ENCODE measurements around the gene CNST. TPM values are rescaled to one million over a fixed set of nuclear protein-coding genes. Genes with fewer than 3 reads are reported as not detected.

The CNST gene
- total RNA-seq, 1 experiment from 2014 or later = 21.7 TPM

- Mint-ChIP-seq H3K4me3 (ENCODE audit: low read depth, unreplicated experiment) (no peak overlapping the region), H3K36me3 (ENCODE audit: insufficient read depth, unreplicated experiment) (peaks cover 5% of the 10 kb centered on the region), H3K27me3 (ENCODE audit: unreplicated experiment) (no peaks in the 10 kb centered on the region), H3K27ac (ENCODE audit: unreplicated experiment) (no peak overlapping the region), H3K4me1 (ENCODE audit: low read depth, unreplicated experiment) (no peaks in the 10 kb centered on the region), H3K9me3 (ENCODE audit: low read depth, unreplicated experiment) (peaks cover 3% of the 10 kb centered on the region)
- CTCF ChIA-PET = no interaction called here
- TF ChIP-seq CTCF (IDR thresholded peaks at IDR 0.05; ENCODE audit: unreplicated experiment) = no peak
- no TSS peak for BruUV-seq (replicated peaks)
- intact Hi-C loops (cut with micrococcal nuclease; ENCODE audit: unreplicated experiment) = no loop called here
- DNase-seq = no peak
These were observed 81.3 kb downstream of the CNST start for GRCh38 chr1:246647513-246647912.

- CTCF ChIA-PET = no interaction called here
- no peaks in the 10 kb centered on the region for H3K36me3 Mint-ChIP-seq (ENCODE audit: insufficient read depth, unreplicated experiment)
- TF ChIP-seq CTCF (IDR thresholded peaks at IDR 0.05; ENCODE audit: unreplicated experiment) = no peak
These were observed 84.9 kb downstream of the CNST start for GRCh38 chr1:246651012-246651695.

GRCh38 chr1:246658567-246658966 is 92.3 kb downstream of the CNST start:
- no peaks in the 10 kb centered on the region for H3K4me1 Mint-ChIP-seq (ENCODE audit: low read depth, unreplicated experiment)
- no peak for TF ChIP-seq CTCF (IDR thresholded peaks at IDR 0.05; ENCODE audit: unreplicated experiment)
- H3K36me3 Mint-ChIP-seq (ENCODE audit: insufficient read depth, unreplicated experiment) = peaks cover 5% of the 10 kb centered on the region
- intact Hi-C loops (cut with micrococcal nuclease; ENCODE audit: unreplicated experiment) = no loop called here
- no peak for DNase-seq
- H3K9me3 Mint-ChIP-seq (ENCODE audit: low read depth, unreplicated experiment) = no peaks in the 10 kb centered on the region
- no TSS peak for BruUV-seq (replicated peaks)
- H3K4me3 Mint-ChIP-seq (ENCODE audit: low read depth, unreplicated experiment) = no peak overlapping the region
- H3K27ac Mint-ChIP-seq (ENCODE audit: unreplicated experiment) = no peak overlapping the region
- CTCF ChIA-PET = no interaction called here
- H3K27me3 Mint-ChIP-seq (ENCODE audit: unreplicated experiment) = no peaks in the 10 kb centered on the region

More at GRCh38 chr1:246651012-246651695, 84.9 kb downstream of the CNST start:
- no peak overlapping the region for H3K27ac Mint-ChIP-seq (ENCODE audit: unreplicated experiment)
- no peaks in the 10 kb centered on the region for H3K9me3 Mint-ChIP-seq (ENCODE audit: low read depth, unreplicated experiment)
- H3K4me1 Mint-ChIP-seq (ENCODE audit: low read depth, unreplicated experiment) = no peaks in the 10 kb centered on the region
- no peaks in the 10 kb centered on the region for H3K27me3 Mint-ChIP-seq (ENCODE audit: unreplicated experiment)
- BruUV-seq (replicated peaks) = no TSS peak
- intact Hi-C loops (cut with micrococcal nuclease; ENCODE audit: unreplicated experiment) = no loop called here
- no peak overlapping the region for H3K4me3 Mint-ChIP-seq (ENCODE audit: low read depth, unreplicated experiment)
- no peak for DNase-seq

GRCh38 chr1:246659594-246660140 is 93.4 kb downstream of the CNST start:
- Mint-ChIP-seq H3K4me1 (ENCODE audit: low read depth, unreplicated experiment) (no peaks in the 10 kb centered on the region), H3K36me3 (ENCODE audit: insufficient read depth, unreplicated experiment) (peaks cover 5% of the 10 kb centered on the region)

More at GRCh38 chr1:246659594-246660140, 93.4 kb downstream of the CNST start:
- Mint-ChIP-seq H3K4me3 (ENCODE audit: low read depth, unreplicated experiment) (no peak overlapping the region), H3K27ac (ENCODE audit: unreplicated experiment) (no peak overlapping the region), H3K9me3 (ENCODE audit: low read depth, unreplicated experiment) (no peaks in the 10 kb centered on the region), H3K27me3 (ENCODE audit: unreplicated experiment) (no peaks in the 10 kb centered on the region)
- no peak for DNase-seq
- CTCF ChIA-PET = interaction anchor here (1.1 kb wide), 1 partner anchor 14 kb away, joined by 3 read pairs; no protein-coding TSS in a partner anchor
- intact Hi-C loops (cut with micrococcal nuclease; ENCODE audit: unreplicated experiment) = no loop called here
- no peak for TF ChIP-seq CTCF (IDR thresholded peaks at IDR 0.05; ENCODE audit: unreplicated experiment)
- BruUV-seq (replicated peaks) = no TSS peak

Measured in Calu3 (cell line).